SK-N-MC (cell line): ENCODE data around the gene LUZP2.

ENCODE experiments used
- EZH2 ChIP-seq: fragments of 200-600 bp; sonication (generic); IDR thresholded peaks from one replicate; pipeline ENCODE4 v1.6.1; 2017; ENCODE audit warnings: antibody characterized with exemption
- FOXP2 ChIP-seq: optimal IDR thresholded peaks from 2 replicates; pipeline ENCODE3; 2011; ENCODE audit warnings: mild to moderate bottlenecking, moderate library complexity; ENCODE audit not compliant: insufficient read depth; ENCODE audit errors: extremely low read length, control extremely low read depth
- POLR2AphosphoS5 ChIP-seq: IDR thresholded peaks from 2 replicates; pipeline ENCODE4 v1.6.1; 2012; ENCODE audit warnings: mild to moderate bottlenecking, low read depth, low read length, borderline replicate concordance

GRCh38 chr11:24925091-24925490 lies 428.2 kb downstream of the LUZP2 start:
- TF ChIP-seq EZH2 (no peak), POLR2AphosphoS5 (no peak), FOXP2 (no peak)
